ENCODE data around the gene HRG.

The HRG gene

GRCh38 chr3:186638259-186638658, 27.6 kb upstream of the HRG start:
- DNase-seq (ENCODE audit: low read depth): no peak

- no peak for DNase-seq (ENCODE audit: low read depth)
These were observed 25.9 kb upstream of the HRG start, which contains the start of gene FETUB for GRCh38 chr3:186639778-186640472. TSS of gene FETUB (plus strand) at chr3:186640399. CDS start at chr3:186640461, 62 bp downstream.

- no peak for DNase-seq (ENCODE audit: low read depth)
These were observed 25.4 kb upstream of the HRG start for GRCh38 chr3:186640473-186640818.

GRCh38 chr3:186640929-186641328, 24.9 kb upstream of the HRG start:
- no peak for DNase-seq (ENCODE audit: low read depth)

- DNase-seq (ENCODE audit: low read depth): no peak
These were observed 23.8 kb upstream of the HRG start for GRCh38 chr3:186642014-186642413.

- no peak for DNase-seq (ENCODE audit: low read depth)
These were observed 22.3 kb upstream of the HRG start for GRCh38 chr3:186643493-186643892.

- DNase-seq (ENCODE audit: low read depth): no peak
These were observed 21.1 kb upstream of the HRG start for GRCh38 chr3:186644683-186645082.

GRCh38 chr3:186646106-186646505, 19.7 kb upstream of the HRG start:
- no peak for DNase-seq (ENCODE audit: low read depth)

- no peak for DNase-seq (ENCODE audit: low read depth)
These were observed 19.0 kb upstream of the HRG start for GRCh38 chr3:186646841-186647240.

GRCh38 chr3:186648851-186649250, 17.0 kb upstream of the HRG start:
- no peak for DNase-seq (ENCODE audit: low read depth)

- no peak for DNase-seq (ENCODE audit: low read depth)
These were observed 14.1 kb upstream of the HRG start for GRCh38 chr3:186651678-186652215.

- DNase-seq (ENCODE audit: low read depth): no peak
These were observed 12.6 kb upstream of the HRG start for GRCh38 chr3:186653080-186653707.

- DNase-seq (ENCODE audit: low read depth): no peak
These were observed 11.8 kb upstream of the HRG start for GRCh38 chr3:186653984-186654383.

GRCh38 chr3:186663361-186664118, 2.3 kb upstream of the HRG start:
- DNase-seq (ENCODE audit: low read depth): no peak

GRCh38 chr3:186664119-186664495, 1.7 kb upstream of the HRG start:
- DNase-seq (ENCODE audit: low read depth): no peak

- DNase-seq (ENCODE audit: low read depth): no peak
These were observed 1.3 kb upstream of the HRG start for GRCh38 chr3:186664506-186664905.

GRCh38 chr3:186668426-186668825, 2.6 kb downstream of the HRG start:
- no peak for DNase-seq (ENCODE audit: low read depth)

GRCh38 chr3:186669378-186670084, 3.7 kb downstream of the HRG start:
- DNase-seq (ENCODE audit: low read depth): no peak

GRCh38 chr3:186670155-186670554, 4.3 kb downstream of the HRG start:
- no peak for DNase-seq (ENCODE audit: low read depth)

GRCh38 chr3:186671051-186671450, 5.2 kb downstream of the HRG start:
- DNase-seq (ENCODE audit: low read depth): no peak

- DNase-seq (ENCODE audit: low read depth): no peak
These were observed 12.8 kb downstream of the HRG start for GRCh38 chr3:186678604-186679003.

GRCh38 chr3:186679151-186679550, 13.3 kb downstream of the HRG start:
- DNase-seq (ENCODE audit: low read depth): no peak

Measured in activated T-cell treated with anti-CD3 and anti-CD28 coated beads for 24 hours (primary cell).